ENCODE measurements around the gene ARPC1B.

Gene ARPC1B

DNA sequence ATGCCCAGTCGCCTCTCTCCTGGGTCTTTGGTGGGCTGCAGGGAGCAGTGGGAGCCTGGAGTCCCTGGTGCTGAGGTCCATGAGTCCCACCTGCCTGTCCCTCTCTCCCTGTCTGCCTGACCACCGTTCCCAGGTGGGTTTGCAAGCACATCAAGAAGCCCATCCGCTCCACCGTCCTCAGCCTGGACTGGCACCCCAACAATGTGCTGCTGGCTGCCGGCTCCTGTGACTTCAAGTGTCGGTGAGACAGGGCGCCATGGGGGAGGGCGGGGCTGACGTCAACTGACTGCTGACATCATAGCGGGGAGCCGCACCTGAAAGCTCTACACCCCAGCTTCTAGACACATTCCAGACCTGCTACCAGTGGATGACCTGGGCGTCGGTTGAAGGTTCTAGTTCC is 15.2 kb downstream of the ARPC1B start:
- DNase-seq (ENCODE audit: low read depth): no peak

GRCh38 chr7:99390941-99391602 is 16.5 kb downstream of the ARPC1B start:
- DNase-seq (ENCODE audit: low read depth): no peak

DNA sequence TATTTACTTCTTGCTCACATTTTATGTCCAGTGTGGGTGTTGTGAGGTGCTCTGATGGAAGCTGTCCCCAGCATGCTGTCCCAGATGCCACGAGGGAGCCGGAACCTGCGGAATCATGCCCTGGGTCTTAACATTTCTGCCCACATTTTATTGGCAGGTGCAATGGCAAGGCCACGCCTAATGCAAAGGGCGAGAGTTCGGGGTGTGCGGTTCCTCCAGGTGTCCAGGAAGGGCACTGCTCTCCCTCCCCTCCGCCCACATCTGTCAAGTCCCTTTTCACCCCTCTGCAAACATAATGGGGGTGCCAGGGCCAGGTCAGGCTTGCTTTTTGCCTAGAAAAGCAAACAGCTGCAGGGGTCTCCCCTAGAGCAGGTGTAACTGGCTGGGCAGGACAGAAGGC is 17.5 kb downstream of the ARPC1B start:
- DNase-seq (ENCODE audit: low read depth): no peak

- DNase-seq (ENCODE audit: low read depth): peak; percentile 68
These were observed 18.3 kb downstream of the ARPC1B start for GRCh38 chr7:99392659-99393354.

DNA sequence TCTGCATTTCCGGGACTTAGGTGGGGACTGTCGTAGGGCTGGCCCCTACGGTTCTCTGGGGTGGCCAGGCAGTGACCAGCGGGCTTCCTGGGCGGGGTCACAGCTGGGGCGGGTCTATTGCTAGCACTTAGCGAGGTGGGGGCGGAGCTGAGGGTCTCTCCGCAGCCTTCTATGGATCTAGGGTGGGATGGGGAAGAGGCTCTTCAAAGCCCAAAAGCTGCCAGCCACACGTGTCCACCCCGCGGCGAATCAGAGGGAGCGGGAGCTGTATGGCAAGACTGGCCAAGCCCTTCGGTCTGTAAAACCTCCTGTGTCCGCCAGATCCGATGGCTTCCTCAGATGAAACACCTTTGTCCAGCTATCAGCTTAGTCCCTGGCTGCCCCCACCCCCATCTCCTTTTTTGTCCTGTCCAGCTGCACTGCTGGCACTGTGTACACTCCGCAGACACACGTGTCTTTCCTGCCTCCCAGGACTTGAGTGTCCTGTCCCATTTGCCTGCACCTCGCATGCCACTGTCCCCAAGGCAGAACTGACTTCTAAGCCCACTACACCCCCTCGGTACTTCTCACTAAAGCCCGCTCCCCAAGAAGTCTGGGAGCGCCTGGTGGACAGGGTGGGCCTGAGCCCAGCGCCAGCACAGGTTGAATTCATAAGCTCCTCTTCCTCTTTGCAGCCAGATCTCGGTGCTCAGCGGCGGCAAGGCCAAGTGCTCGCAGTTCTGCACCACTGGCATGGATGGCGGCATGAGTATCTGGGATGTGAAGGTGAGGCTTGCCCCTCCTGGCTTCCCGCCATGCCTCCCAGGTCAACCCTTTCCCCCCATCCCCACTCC is 19.0 kb downstream of the ARPC1B start:
- DNase-seq (ENCODE audit: low read depth): no peak

GRCh38 chr7:99394188-99394502 is 19.6 kb downstream of the ARPC1B start:
- no peak for DNase-seq (ENCODE audit: low read depth)

DNA sequence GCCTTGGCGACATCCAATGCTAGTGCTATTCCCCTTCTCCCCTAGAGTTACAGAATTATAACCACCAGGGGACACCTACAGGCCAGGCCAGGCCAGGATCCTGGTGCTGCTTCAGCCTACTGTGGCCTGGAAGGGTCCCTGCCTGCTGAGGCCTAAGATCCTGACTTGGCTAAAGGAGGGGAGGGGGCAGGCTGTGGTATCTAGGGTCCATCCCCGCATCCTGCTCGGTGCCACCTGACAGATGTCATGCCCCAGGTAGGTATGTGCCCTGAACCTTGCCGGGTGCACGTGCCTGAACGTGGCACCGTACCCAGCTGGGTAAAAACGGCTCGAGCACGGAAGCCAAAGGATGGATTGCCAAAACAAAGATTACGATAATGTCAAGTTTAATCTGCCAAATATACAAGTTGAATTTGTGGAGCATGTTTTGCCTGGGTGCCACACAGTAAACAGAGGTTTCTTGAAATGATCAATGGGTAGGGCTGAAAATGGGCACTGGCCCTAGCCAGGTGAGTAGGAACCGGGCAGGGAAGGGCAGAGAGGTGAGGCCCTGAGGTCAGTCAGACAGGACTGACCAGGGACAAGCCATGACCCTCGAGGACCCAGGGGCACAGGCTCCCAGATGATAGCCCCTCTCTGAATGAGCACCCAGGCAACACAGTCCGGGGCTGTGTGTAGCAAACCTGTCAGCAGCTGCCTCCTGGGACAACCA is 21.2 kb downstream of the ARPC1B start:
- no peak for DNase-seq (ENCODE audit: low read depth)

DNA sequence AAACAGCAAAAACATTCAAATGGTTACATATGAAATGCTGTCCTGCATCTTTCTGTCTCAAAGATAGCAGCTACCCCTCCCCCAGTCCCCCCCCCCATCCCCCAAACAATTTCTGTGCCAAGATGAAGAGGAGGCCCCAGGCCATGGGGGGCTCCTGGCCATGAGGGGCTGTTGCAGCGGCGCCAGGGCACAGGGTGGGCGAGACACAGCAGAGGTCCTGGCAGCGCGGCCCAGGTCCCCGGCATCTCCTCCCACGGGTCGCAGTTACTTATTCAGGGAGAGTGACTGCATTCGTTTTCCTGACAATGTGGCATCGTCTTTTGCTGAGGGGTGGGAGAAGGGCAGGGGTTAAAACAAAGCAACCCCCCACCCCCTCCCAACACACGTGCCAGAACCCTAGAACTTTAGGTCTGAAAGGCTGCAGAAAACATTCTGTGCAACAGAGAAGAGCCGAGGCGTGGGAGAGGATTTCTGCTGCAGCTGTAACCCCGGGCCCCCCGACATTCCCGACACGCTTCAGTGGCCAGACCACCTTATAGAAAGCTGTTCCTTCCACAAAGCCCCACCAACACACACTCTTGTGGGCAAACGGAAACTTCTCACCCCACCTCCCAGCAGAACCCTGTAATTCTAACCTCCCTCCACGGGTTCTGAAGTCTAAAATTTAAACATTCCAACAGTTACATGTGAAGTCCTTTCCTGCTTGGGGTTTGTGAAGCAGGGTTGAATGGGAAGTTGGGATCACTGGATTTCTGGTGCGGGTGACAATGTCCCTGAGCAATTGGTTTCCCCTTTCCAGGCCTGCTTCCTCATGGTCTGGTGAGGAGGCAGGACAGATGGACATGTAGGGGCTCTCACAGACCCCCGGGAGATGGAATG is 22.1 kb downstream of the ARPC1B start:
- no peak for DNase-seq (ENCODE audit: low read depth)

DNA sequence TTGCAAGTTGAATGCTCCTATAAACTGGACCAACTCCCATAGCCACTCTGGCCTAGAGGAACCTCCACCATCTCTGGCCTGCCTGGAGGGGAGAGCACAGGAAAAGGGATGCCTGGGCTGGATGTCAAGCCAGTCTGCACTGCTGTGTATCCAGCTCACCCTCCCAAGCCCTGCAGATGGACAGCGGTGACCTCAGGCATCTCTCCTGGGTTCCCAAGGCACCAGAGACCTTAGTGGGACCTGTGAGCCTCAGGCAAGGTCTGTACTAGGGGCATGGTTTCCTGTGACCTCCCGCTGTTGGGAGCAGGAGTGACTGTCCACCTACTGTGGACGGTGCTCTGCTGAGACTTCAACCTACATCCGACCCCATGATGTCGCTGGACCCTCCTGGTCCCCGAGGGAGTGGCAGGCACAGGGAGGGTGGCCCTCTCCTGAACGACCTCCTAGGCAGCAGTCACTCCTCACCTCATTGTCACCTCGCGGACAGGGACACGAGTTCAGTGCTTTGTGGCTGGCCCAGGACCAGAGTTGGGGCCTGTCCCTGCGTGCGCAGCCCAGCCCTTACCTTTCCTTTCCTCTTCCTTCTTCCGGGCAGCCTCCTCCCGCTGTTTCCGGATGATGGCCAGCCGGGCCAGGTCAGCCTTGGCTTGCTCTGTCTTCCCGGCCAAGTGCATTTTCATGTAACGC is 22.9 kb downstream of the ARPC1B start:
- DNase-seq (ENCODE audit: low read depth): no peak

DNA sequence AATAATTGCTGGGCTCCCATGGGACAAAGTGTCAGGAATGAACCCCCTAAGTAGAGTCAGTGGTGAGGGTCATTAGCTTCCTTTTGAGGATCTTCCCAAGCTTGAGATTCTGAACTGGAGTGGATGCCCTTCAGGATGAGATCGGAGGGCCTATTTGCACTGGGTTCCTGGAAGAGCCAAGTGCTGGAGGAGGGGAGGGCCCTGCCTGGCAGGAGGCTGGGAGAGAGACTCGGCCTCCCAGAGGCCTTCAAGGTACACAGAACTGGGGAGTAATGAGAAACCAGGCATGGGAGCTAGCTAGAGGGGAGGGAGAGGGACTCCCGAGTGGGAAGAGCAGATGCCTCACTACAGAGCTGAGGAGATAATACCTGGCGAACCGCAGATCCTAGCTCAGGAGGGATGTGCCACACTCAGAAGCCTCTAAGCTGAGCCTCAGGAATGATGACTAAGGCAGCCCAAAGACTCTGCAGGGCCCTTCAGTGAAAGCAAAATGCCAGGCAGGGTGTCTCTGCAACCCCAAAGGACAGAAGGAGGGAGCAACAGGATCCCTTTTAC is 24.4 kb downstream of the ARPC1B start:
- no peak for DNase-seq (ENCODE audit: low read depth)

GRCh38 chr7:99399597-99399996 is 25.1 kb downstream of the ARPC1B start:
- DNase-seq (ENCODE audit: low read depth): no peak

- no peak for DNase-seq (ENCODE audit: low read depth)
These were observed 28.3 kb downstream of the ARPC1B start for GRCh38 chr7:99402854-99403253.

GRCh38 chr7:99403764-99404163 is 29.2 kb downstream of the ARPC1B start:
- DNase-seq (ENCODE audit: low read depth): no peak

GRCh38 chr7:99404235-99404976 is 29.9 kb downstream of the ARPC1B start:
- no peak for DNase-seq (ENCODE audit: low read depth)

DNA sequence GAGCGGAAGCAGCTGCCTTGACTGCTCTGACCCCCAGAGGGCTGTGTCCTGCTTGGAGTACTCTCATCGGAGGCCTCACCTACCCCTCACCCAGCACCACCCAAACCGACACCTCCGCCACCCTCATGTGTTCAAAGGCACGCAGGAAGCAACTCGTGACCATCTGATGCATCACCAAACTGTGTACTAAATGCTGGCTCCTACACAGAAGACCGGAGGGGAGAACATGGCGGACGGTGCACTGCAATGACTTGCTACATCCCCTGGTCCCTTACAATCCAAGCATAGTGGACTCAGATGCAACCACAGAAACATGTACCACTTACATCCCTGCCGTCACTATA is 30.4 kb downstream of the ARPC1B start:
- no peak for DNase-seq (ENCODE audit: low read depth)

DNA sequence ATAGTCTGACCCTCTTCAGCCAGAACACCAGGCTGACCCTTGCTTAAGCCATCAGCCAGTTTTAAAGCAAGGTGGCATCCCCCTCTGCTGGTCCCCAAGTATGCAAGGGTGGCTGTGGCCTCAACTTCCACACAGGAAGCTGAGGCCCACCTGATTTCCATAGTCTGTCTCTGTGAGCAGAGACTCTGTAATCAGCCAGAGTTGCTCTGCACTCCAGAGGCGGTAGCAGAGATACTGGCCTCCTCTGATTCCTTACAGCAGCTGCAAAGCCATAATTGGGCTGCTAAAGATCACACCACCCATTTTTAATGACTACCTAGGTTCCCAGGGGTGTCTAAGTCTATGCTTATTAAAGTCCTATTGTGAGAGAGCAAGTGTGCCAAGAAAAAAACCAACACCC is 32.0 kb downstream of the ARPC1B start:
- DNase-seq (ENCODE audit: low read depth): no peak

- no peak for DNase-seq (ENCODE audit: low read depth)
These were observed 33.4 kb downstream of the ARPC1B start for GRCh38 chr7:99407872-99408378.

- DNase-seq (ENCODE audit: low read depth): peak; percentile 89
These were observed 34.1 kb downstream of the ARPC1B start, which contains the start of the genes BUD31 and PDAP1 for GRCh38 chr7:99408379-99409191. Gene BUD31 (plus strand): TSS chr7:99408969. CDS start chr7:99411093, 2,124 bp downstream. Gene PDAP1 (minus strand): TSS chr7:99408597. CDS start chr7:99408548, 49 bp downstream.

- DNase-seq (ENCODE audit: low read depth): no peak
These were observed 34.7 kb downstream of the ARPC1B start for GRCh38 chr7:99409192-99409572.
